ENCODE results near the gene SPAG16.

Gene SPAG16

DNA sequence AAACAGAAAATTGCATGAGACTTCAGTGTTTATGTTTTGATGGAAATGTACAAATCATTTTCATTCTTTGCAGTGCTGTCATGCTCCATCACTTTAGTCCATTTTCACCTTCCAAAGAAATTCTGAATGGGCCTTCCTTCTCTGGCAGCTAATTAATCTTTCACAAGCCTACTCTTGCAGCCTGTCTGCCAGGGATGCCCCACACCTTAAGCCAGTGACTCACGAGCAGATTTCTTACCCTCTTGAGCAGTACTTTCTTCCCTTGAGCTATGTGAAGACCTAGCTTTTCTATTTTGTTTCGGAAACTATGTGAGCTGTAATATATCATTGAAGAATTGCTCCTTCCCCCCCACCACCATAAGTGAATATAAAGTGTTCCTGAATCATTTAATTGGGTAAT lies 722.3 kb downstream of the SPAG16 start:
- H3F3A ChIP-seq (ENCODE audit: insufficient read depth, low read length): no peaks in the 10 kb centered on the region
- no peaks in the 10 kb centered on the region for H3K27me3 ChIP-seq (ENCODE audit: insufficient read depth, low read length)
- no peak overlapping the region for H3K4me3 ChIP-seq (ENCODE audit: low read depth, low read length, poor library complexity, severe bottlenecking)
- no peak for TF ChIP-seq EZH2 (IDR thresholded peaks at IDR 0.05; ENCODE audit: borderline replicate concordance, low read length)
- TF ChIP-seq, protein P1, sequence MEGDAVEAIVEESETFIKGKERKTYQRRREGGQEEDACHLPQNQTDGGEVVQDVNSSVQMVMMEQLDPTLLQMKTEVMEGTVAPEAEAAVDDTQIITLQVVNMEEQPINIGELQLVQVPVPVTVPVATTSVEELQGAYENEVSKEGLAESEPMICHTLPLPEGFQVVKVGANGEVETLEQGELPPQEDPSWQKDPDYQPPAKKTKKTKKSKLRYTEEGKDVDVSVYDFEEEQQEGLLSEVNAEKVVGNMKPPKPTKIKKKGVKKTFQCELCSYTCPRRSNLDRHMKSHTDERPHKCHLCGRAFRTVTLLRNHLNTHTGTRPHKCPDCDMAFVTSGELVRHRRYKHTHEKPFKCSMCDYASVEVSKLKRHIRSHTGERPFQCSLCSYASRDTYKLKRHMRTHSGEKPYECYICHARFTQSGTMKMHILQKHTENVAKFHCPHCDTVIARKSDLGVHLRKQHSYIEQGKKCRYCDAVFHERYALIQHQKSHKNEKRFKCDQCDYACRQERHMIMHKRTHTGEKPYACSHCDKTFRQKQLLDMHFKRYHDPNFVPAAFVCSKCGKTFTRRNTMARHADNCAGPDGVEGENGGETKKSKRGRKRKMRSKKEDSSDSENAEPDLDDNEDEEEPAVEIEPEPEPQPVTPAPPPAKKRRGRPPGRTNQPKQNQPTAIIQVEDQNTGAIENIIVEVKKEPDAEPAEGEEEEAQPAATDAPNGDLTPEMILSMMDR (IDR thresholded peaks at IDR 0.05; ENCODE audit: low read length): no peak
- no peaks in the 10 kb centered on the region for H3K79me2 ChIP-seq (ENCODE audit: insufficient read depth, low read length)
- H3K4me2 ChIP-seq (ENCODE audit: low read length): no peak overlapping the region
- no peak overlapping the region for H2AFZ ChIP-seq (ENCODE audit: low read length)
- no peak overlapping the region for H3K9ac ChIP-seq (ENCODE audit: low read length)
- no peaks in the 10 kb centered on the region for H3K4me1 ChIP-seq (ENCODE audit: insufficient read depth, low read length, severe bottlenecking)
- no peaks in the 10 kb centered on the region for H3K36me3 ChIP-seq (ENCODE audit: insufficient read depth, low read length)
- no peaks in the 10 kb centered on the region for H3K9me2 ChIP-seq (ENCODE audit: low read depth, low read length)
- no peak overlapping the region for H3K27ac ChIP-seq (ENCODE audit: low read depth, low read length, poor library complexity, severe bottlenecking)
- no peaks in the 10 kb centered on the region for H4K20me1 ChIP-seq (ENCODE audit: insufficient read depth, low read length)
- H3K9me3 ChIP-seq (ENCODE audit: low read length): no peaks in the 10 kb centered on the region

DNA sequence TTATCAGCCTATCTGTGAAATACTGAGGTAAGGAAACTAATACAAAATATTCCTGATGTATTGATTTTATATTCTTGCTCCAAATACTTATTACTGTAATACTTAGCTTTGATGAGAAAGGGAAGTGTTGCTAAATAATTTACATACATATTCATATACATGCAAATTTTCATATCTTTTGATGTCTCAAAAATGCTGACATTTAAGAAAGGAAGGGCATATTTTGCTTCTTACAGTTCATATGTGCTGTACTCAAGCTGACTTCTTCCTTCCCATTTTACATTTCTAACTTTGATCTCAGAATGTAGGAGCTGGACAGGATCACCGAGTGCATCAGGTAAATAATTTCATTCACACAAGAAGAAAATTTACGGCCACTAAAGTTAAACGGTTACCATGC lies 727.4 kb downstream of the SPAG16 start:
- Histone ChIP-seq H3K4me3 (ENCODE audit: low read depth, low read length, poor library complexity, severe bottlenecking) (no peak overlapping the region), H3F3A (ENCODE audit: insufficient read depth, low read length) (no peaks in the 10 kb centered on the region), H3K9me3 (ENCODE audit: low read length) (no peaks in the 10 kb centered on the region), H3K9ac (ENCODE audit: low read length) (no peak overlapping the region), H3K4me2 (ENCODE audit: low read length) (no peak overlapping the region), H3K79me2 (ENCODE audit: insufficient read depth, low read length) (no peaks in the 10 kb centered on the region), H2AFZ (ENCODE audit: low read length) (no peak overlapping the region), H3K27ac (ENCODE audit: low read depth, low read length, poor library complexity, severe bottlenecking) (no peak overlapping the region), H3K4me1 (ENCODE audit: insufficient read depth, low read length, severe bottlenecking) (no peaks in the 10 kb centered on the region), H3K9me2 (ENCODE audit: low read depth, low read length) (no peaks in the 10 kb centered on the region), H3K36me3 (ENCODE audit: insufficient read depth, low read length) (no peaks in the 10 kb centered on the region), H3K27me3 (ENCODE audit: insufficient read depth, low read length) (no peaks in the 10 kb centered on the region), H4K20me1 (ENCODE audit: insufficient read depth, low read length) (no peaks in the 10 kb centered on the region)
- TF ChIP-seq, protein P1 (IDR thresholded peaks at IDR 0.05; ENCODE audit: low read length): no peak
- TF ChIP-seq EZH2 (IDR thresholded peaks at IDR 0.05; ENCODE audit: borderline replicate concordance, low read length): no peak

DNA sequence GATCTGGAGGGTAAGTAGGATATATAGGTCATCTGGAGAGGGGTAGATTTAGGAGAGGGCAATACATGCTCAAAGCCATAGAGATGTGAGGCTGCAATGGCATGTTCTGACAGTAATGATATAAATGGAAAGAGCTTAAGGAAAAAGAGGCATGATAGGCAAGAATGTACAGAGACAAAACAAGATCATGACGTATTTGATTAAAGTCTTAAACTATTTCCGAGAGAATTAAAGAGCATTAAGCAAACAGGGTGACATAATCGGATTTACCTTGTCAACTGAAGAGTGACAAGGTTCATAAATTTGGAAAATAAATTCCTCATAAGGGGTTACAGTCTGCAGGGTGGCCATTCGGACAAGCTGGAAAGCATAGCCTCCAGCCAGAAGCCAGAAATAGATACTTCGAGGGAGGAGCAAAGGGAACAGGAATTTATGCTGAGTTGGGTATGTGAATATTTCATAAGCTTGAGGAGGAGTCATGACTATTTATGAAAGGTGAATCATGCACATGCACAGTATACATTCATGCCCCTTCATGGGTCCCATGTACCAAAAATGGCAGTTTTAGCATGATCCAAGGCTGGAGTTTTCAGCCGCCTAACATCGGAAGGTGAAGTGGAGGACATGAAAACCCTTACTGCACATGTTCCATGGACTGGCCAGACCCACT lies 730.4 kb downstream of the SPAG16 start:
- H3K4me3 ChIP-seq (ENCODE audit: low read depth, low read length, poor library complexity, severe bottlenecking): no peak overlapping the region

More for the DNA sequence above, 730.4 kb downstream of the SPAG16 start:
- Histone ChIP-seq H4K20me1 (ENCODE audit: insufficient read depth, low read length) (no peaks in the 10 kb centered on the region), H3K27ac (ENCODE audit: low read depth, low read length, poor library complexity, severe bottlenecking) (no peak overlapping the region), H3K4me1 (ENCODE audit: insufficient read depth, low read length, severe bottlenecking) (no peaks in the 10 kb centered on the region), H3K79me2 (ENCODE audit: insufficient read depth, low read length) (no peaks in the 10 kb centered on the region), H3K9me2 (ENCODE audit: low read depth, low read length) (no peaks in the 10 kb centered on the region), H3K36me3 (ENCODE audit: insufficient read depth, low read length) (no peaks in the 10 kb centered on the region), H3F3A (ENCODE audit: insufficient read depth, low read length) (no peaks in the 10 kb centered on the region), H3K9ac (ENCODE audit: low read length) (no peak overlapping the region), H3K9me3 (ENCODE audit: low read length) (no peaks in the 10 kb centered on the region), H2AFZ (ENCODE audit: low read length) (no peak overlapping the region), H3K27me3 (ENCODE audit: insufficient read depth, low read length) (no peaks in the 10 kb centered on the region), H3K4me2 (ENCODE audit: low read length) (no peak overlapping the region)
- TF ChIP-seq EZH2 (IDR thresholded peaks at IDR 0.05; ENCODE audit: borderline replicate concordance, low read length): no peak

Measured in OCI-LY1 (cell line).